ENCODE data around the gene PHACTR3. TPM values are rescaled to one million over a fixed set of nuclear protein-coding genes. Genes with fewer than 3 reads are reported as not detected.

Gene PHACTR3
- total RNA-seq, 1 donor from 2014 or later: 0.06 TPM

GRCh38 chr20:59690101-59690500 is 85.8 kb downstream of the PHACTR3 start:
- no peak for TF ChIP-seq CTCF (conservative IDR thresholded peaks at IDR 0.05; ENCODE audit: low read depth, low read length)
- no peak for DNase-seq (ENCODE audit: low read depth)
- H3K4me3 ChIP-seq (ENCODE audit: low read depth, low read length): no peak overlapping the region

- H3K4me3 ChIP-seq (ENCODE audit: low read depth, low read length): no peak overlapping the region
- no peak for DNase-seq (ENCODE audit: low read depth)
- no peak for TF ChIP-seq CTCF (conservative IDR thresholded peaks at IDR 0.05; ENCODE audit: low read depth, low read length)
Measured at GRCh38 chr20:59690976-59691375, 86.6 kb downstream of the PHACTR3 start.

GRCh38 chr20:59692139-59692538 is 87.8 kb downstream of the PHACTR3 start:
- H3K4me3 ChIP-seq (ENCODE audit: low read depth, low read length): no peak overlapping the region
- no peak for DNase-seq (ENCODE audit: low read depth)
- no peak for TF ChIP-seq CTCF (conservative IDR thresholded peaks at IDR 0.05; ENCODE audit: low read depth, low read length)

- TF ChIP-seq CTCF (conservative IDR thresholded peaks at IDR 0.05; ENCODE audit: low read depth, low read length): no peak
Measured at GRCh38 chr20:59693587-59693986, 89.2 kb downstream of the PHACTR3 start.

GRCh38 chr20:59696476-59696875 is 92.1 kb downstream of the PHACTR3 start:
- DNase-seq (ENCODE audit: low read depth): no peak
- no peak for TF ChIP-seq CTCF (conservative IDR thresholded peaks at IDR 0.05; ENCODE audit: low read depth, low read length)
- H3K4me3 ChIP-seq (ENCODE audit: low read depth, low read length): no peak overlapping the region

More at GRCh38 chr20:59693587-59693986, 89.2 kb downstream of the PHACTR3 start:
- H3K4me3 ChIP-seq (ENCODE audit: low read depth, low read length): no peak overlapping the region
- no peak for DNase-seq (ENCODE audit: low read depth)

GRCh38 chr20:59697068-59697467 is 92.7 kb downstream of the PHACTR3 start:
- no peak overlapping the region for H3K4me3 ChIP-seq (ENCODE audit: low read depth, low read length)
- TF ChIP-seq CTCF (conservative IDR thresholded peaks at IDR 0.05; ENCODE audit: low read depth, low read length): no peak
- DNase-seq (ENCODE audit: low read depth): no peak

- no peak overlapping the region for H3K4me3 ChIP-seq (ENCODE audit: low read depth, low read length)
- no peak for TF ChIP-seq CTCF (conservative IDR thresholded peaks at IDR 0.05; ENCODE audit: low read depth, low read length)
- no peak for DNase-seq (ENCODE audit: low read depth)
Measured at GRCh38 chr20:59698598-59698997, 94.3 kb downstream of the PHACTR3 start.
